Stimulated activated CD8-positive, alpha-beta memory T cell treated with anti-CD3 and anti-CD28 coated beads, Interleukin-12 subunit alpha, Interleukin-12 subunit beta, amount 100 ng/mL, for 24 hours (primary cell): ENCODE data around the gene MAL.
"Not testable (repeated sequence)": the region's sequence is repeated elsewhere in the genome, so short reads cannot be mapped to it uniquely, and the experiment has no call there.

Experiments used
- DNase-seq: peaks from one replicate; pipeline ENCODE4 v3.0.0-alpha.2; 2020; ENCODE audit errors: extremely low read depth

The MAL gene

GRCh38 chr2:95032868-95033603, 7.5 kb downstream of the MAL start:
- no peak for DNase-seq

GRCh38 chr2:95034221-95034620, 8.7 kb downstream of the MAL start:
- no peak for DNase-seq

- no peak for DNase-seq
Measured at GRCh38 chr2:95034818-95035217, 9.3 kb downstream of the MAL start.

GRCh38 chr2:95036596-95037383, 11.3 kb downstream of the MAL start:
- no peak for DNase-seq

GRCh38 chr2:95037384-95037839, 11.9 kb downstream of the MAL start:
- DNase-seq = no peak

GRCh38 chr2:95037841-95038585, 12.5 kb downstream of the MAL start:
- not testable (repeated sequence) for DNase-seq

GRCh38 chr2:95038635-95039298, 13.3 kb downstream of the MAL start:
- DNase-seq = no peak

- DNase-seq = no peak
Measured at GRCh38 chr2:95039363-95039762, 13.9 kb downstream of the MAL start.

- DNase-seq = no peak
Measured at GRCh38 chr2:95039978-95040377, 14.5 kb downstream of the MAL start.

GRCh38 chr2:95040426-95040825, 14.9 kb downstream of the MAL start:
- no peak for DNase-seq

- DNase-seq = no peak
Measured at GRCh38 chr2:95041060-95041823, 15.7 kb downstream of the MAL start.

GRCh38 chr2:95041824-95042442, 16.4 kb downstream of the MAL start:
- DNase-seq = no peak

GRCh38 chr2:95042472-95043271, 17.2 kb downstream of the MAL start:
- DNase-seq = no peak

- no peak for DNase-seq
Measured at GRCh38 chr2:95043300-95044093, 18.0 kb downstream of the MAL start.

GRCh38 chr2:95044601-95045000, 19.1 kb downstream of the MAL start:
- no peak for DNase-seq

- DNase-seq = no peak
Measured at GRCh38 chr2:95046371-95047112, 21.0 kb downstream of the MAL start.

- no peak for DNase-seq
Measured at GRCh38 chr2:95047629-95048510, 22.4 kb downstream of the MAL start.
